A549 (cell line): Measurements from ENCODE around the gene SPDL1. TPM values are rescaled to one million over a fixed set of nuclear protein-coding genes. Genes with fewer than 3 reads are reported as not detected.

Source experiments
- ATAC-seq, 2 experiments: fragments of 200-7000 bp in 1 of 2; fragments of >200 bp in 1 of 2; cut with Nextera tagmentation in 1 of 2; cut with Tn5 transposase in 1 of 2; 3 replicates each; pipeline versions ENCODE4 v1.8.0 to v1.9.1; 2018 to 2020; ENCODE audit warnings: mild to moderate bottlenecking in 1 of 2, moderate library complexity in 1 of 2
- CTCF ChIA-PET: fragments of 300-600 bp; sonication (Branson Sonifier 250); formaldehyde crosslinking; extraction: SDS; loops from one replicate; lab custom pipeline; 2021; ENCODE audit warnings: antibody characterized with exemption, inconsistent platforms; lab: Yijun Ruan, JAX
- POLR2A ChIA-PET: fragments of 350-600 bp; formaldehyde crosslinking; extraction: SDS; loops from one replicate; lab custom pipeline; 2021; ENCODE audit warnings: antibody characterized with exemption, inconsistent platforms; lab: Yijun Ruan, JAX
- DNase-seq, 2 experiments: peaks; one replicate each; pipeline versions ENCODE4 v3.0.0 to v3.0.0-alpha.2; 2011 to 2016; ENCODE audit warnings: low read depth in 1 of 2, low spot score in 1 of 2
- FAIRE-seq: peaks from 2 replicates; lab custom pipeline; 2011; peaks lifted over from hg19 to GRCh38; lab: Jason Lieb, UNC
- H3K27ac ChIP-seq, 2 experiments: fragments of >200 bp; sonication (Bioruptor Twin); formaldehyde crosslinking; 3 replicates each; pipeline ENCODE4 v1.5.1; 2016 to 2017
- H3K4me1 ChIP-seq: fragments of >200 bp; sonication (Bioruptor Twin); formaldehyde crosslinking; 3 replicates; pipeline ENCODE4 v1.6.1; 2016
- H3K4me2 ChIP-seq: fragments of >200 bp; sonication (Bioruptor Twin); formaldehyde crosslinking; 3 replicates; pipeline ENCODE4 v1.6.1; 2016
- H3K4me3 ChIP-seq: fragments of >200 bp; sonication (Bioruptor Twin); formaldehyde crosslinking; 3 replicates; pipeline ENCODE4 v1.5.1; 2016
- H3K9me3 ChIP-seq: fragments of >200 bp; sonication (Bioruptor Twin); formaldehyde crosslinking; 3 replicates; pipeline ENCODE4 v1.6.1; 2016
- BCL3 ChIP-seq: fragments of >200 bp; sonication (Bioruptor Twin); formaldehyde crosslinking; IDR thresholded peaks from 3 replicates; pipeline ENCODE4 v1.6.1; 2016
- CEBPB ChIP-seq, 2 experiments: fragments of >200 bp in 1 of 2; sonication (Bioruptor Twin) in 1 of 2; formaldehyde crosslinking in 1 of 2; IDR thresholded peaks; 2 replicates each; pipeline ENCODE4 v1.6.1; 2012 to 2016
- CHD4 ChIP-seq: fragments of 200-600 bp; sonication (generic); IDR thresholded peaks from 2 replicates; pipeline ENCODE4 v1.6.1; 2016; ENCODE audit warnings: antibody characterized with exemption, mild to moderate bottlenecking, borderline replicate concordance
- FOSL2 ChIP-seq, 2 experiments: fragments of 450-650 bp in 1 of 2; fragments of >200 bp in 1 of 2; sonication (Bioruptor Twin) in 1 of 2; formaldehyde crosslinking; IDR thresholded peaks; 2 replicates each; pipeline versions ENCODE4 v1.5.0 to v1.6.1; 2016 to 2020; ENCODE audit warnings: mild to moderate bottlenecking in 1 of 2, moderate library complexity in 1 of 2
- JUNB ChIP-seq: fragments of >200 bp; sonication (Bioruptor Twin); formaldehyde crosslinking; IDR thresholded peaks from 2 replicates; pipeline ENCODE4 v1.6.1; 2016
- KDM5A ChIP-seq: fragments of 200-600 bp; sonication (generic); IDR thresholded peaks from 2 replicates; pipeline ENCODE4 v1.6.1; 2016; ENCODE audit warnings: antibody characterized with exemption, mild to moderate bottlenecking
- MAFK ChIP-seq: fragments of 450-650 bp; IDR thresholded peaks from 2 replicates; pipeline ENCODE4 v1.6.1; 2014; ENCODE audit not compliant: partially characterized antibody
- MAZ ChIP-seq: fragments of 150-350 bp; IDR thresholded peaks from 2 replicates; pipeline ENCODE4 v1.6.1; 2014; ENCODE audit warnings: antibody characterized with exemption, low read depth, low read length, borderline replicate concordance
- NR3C1 ChIP-seq: fragments of >200 bp; sonication (Bioruptor Twin); formaldehyde crosslinking; IDR thresholded peaks from 3 replicates; pipeline ENCODE4 v1.6.1; 2017
- RCOR1 ChIP-seq: fragments of 150-350 bp; IDR thresholded peaks from 2 replicates; pipeline ENCODE4 v1.6.1; 2014; ENCODE audit warnings: antibody characterized with exemption, low read length, low read depth
- RFX5 ChIP-seq: fragments of 450-650 bp; IDR thresholded peaks from 2 replicates; pipeline ENCODE4 v1.7.1; 2014; ENCODE audit warnings: antibody characterized with exemption, mild to moderate bottlenecking, moderate library complexity
- RNF2 ChIP-seq: fragments of 200-600 bp; sonication (generic); IDR thresholded peaks from 2 replicates; pipeline ENCODE4 v1.6.1; 2016; ENCODE audit warnings: low read depth, mild to moderate bottlenecking, antibody characterized with exemption, moderate library complexity, borderline replicate concordance
- ZFP36 ChIP-seq: fragments of 450-650 bp; IDR thresholded peaks from 2 replicates; pipeline ENCODE4 v1.6.1; 2014; ENCODE audit warnings: borderline replicate concordance; ENCODE audit not compliant: partially characterized antibody
- ZSCAN20 ChIP-seq: fragments of 250-450 bp; sonication (Bioruptor Pico); IDR thresholded peaks from 2 replicates; pipeline ENCODE4 v1.8.0; 2022; ENCODE audit warnings: mild to moderate bottlenecking, moderate library complexity
- WGBS: methylation state at CpG from one replicate; pipeline ENCODE4 v1.1.6; 2017; ENCODE audit errors: missing lambda C conversion rate; 5-methylcytosine and 5-hydroxymethylcytosine counted together
- polyA plus RNA-seq, 4 experiments: library from polyadenylated mRNA; depleted of rRNA in 3 of 4; stranded (reverse); fragments of >200 nt; fragmentation: RNase III in 1 of 4; extraction: RNeasy Plus Mini Kit Qiagen cat#74134 plus additional on column Dnase treatment in 1 of 4; gene quantifications; 2 replicates in 3 of 4; 3 replicates in 1 of 4; pipeline ENCODE4 v1.2.3, GENCODE V29; 2011 to 2017
- TF ChIP-seq, protein P1 (sequence below): fragments of >200 bp; sonication (Bioruptor Twin); formaldehyde crosslinking; IDR thresholded peaks from 2 replicates; pipeline ENCODE4 v1.6.1; 2016
- TF ChIP-seq, protein P2 (sequence below): fragments of 150-350 bp; IDR thresholded peaks from 2 replicates; pipeline ENCODE4 v1.6.1; 2014; ENCODE audit warnings: low read depth, mild to moderate bottlenecking, low read length

The SPDL1 gene
- polyA plus RNA-seq, 2 of the 4 experiments (the other 2 are of a cell fraction), result 100 to 103 TPM

DNA sequence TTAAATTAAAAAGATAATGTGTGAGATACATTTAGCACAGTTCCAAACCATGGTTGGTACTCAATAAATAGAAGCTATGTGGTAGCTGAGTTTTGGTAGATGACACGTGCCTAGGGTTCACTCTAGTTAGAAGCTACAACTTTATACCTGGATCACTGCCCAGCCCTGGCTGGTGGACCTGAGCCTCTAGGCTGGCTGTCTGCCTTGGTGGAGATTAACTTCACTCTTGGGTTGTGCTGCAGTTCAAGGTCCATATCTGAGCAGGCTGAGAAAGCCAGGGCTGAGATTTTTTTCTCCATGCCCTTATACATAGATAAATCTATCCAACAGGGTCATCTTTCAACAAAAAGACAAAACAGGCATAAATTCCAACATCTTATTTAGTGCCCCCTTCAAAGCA lies 44.6 kb upstream of the SPDL1 start:
- WGBS, result 31% methylated on average over 1 of the region's 1 CpG
- FAIRE-seq, result no peak
- ChIA-PET POLR2A (no interaction called here), CTCF (interaction anchor here (0.9 to 1.9 kb wide), 3 partner anchors 9 to 42 kb away, joined by 3 to 8 read pairs (median 3); no protein-coding TSS in a partner anchor)
- ATAC-seq, result peak in 1 of 2 experiments; percentile 38; a peak in 1 of 6 replicates
- no peak for DNase-seq
- Histone ChIP-seq H3K9me3 (no peaks in the 10 kb centered on the region), H3K4me1 (0 out of 3 replicates have a peak, but pooled peaks cover 7% of the 10 kb centered on the region), H3K27ac (no peak overlapping the region), H3K4me2 (no peak overlapping the region), H3K4me3 (no peak overlapping the region)
- TF ChIP-seq, protein P1, sequence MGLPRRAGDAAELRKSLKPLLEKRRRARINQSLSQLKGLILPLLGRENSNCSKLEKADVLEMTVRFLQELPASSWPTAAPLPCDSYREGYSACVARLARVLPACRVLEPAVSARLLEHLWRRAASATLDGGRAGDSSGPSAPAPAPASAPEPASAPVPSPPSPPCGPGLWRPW, result no peak
- TF ChIP-seq, protein P2, sequence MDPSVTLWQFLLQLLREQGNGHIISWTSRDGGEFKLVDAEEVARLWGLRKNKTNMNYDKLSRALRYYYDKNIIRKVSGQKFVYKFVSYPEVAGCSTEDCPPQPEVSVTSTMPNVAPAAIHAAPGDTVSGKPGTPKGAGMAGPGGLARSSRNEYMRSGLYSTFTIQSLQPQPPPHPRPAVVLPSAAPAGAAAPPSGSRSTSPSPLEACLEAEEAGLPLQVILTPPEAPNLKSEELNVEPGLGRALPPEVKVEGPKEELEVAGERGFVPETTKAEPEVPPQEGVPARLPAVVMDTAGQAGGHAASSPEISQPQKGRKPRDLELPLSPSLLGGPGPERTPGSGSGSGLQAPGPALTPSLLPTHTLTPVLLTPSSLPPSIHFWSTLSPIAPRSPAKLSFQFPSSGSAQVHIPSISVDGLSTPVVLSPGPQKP, result no peak
- TF ChIP-seq RNF2 (no peak), ZSCAN20 (CRISPR knock-in tag) (no peak), BCL3 (no peak), FOSL2 (IDR thresholded peaks at IDR 0.05) (no peak), FOSL2 (CRISPR knock-in tag; IDR thresholded peaks at IDR 0.05) (no peak), CEBPB (IDR thresholded peaks at IDR 0.05) (no peak), ZFP36 (no peak), MAFK (no peak), MAZ (no peak), RFX5 (no peak)

DNA sequence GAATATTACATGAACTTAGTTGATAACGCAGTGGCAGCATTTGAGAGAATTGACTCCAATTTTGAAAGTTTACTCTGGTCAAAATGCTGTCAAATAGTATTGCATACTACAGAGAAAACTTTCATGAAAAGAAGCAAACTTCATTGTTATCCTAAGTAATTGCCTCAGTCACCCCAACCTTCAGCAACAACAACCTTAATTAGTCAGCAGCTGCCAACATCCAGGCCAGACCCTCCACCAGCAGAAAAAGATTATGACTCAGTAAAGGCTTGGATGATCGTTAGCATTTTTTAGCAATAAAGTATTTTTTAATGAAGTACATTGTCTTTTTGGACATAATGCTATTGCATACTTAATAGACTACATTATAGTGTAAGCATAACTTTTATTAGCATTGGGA lies 40.8 kb upstream of the SPDL1 start:
- no peak for DNase-seq
- Histone ChIP-seq H3K4me1 (peaks cover 27% of the 10 kb centered on the region), H3K4me2 (no peak overlapping the region), H3K4me3 (no peak overlapping the region), H3K9me3 (no peaks in the 10 kb centered on the region), H3K27ac (no peak overlapping the region)
- POLR2A ChIA-PET, result no interaction called here
- CTCF ChIA-PET, result interaction anchor here (1.6 kb wide), 1 partner anchor 241 kb away, joined by 7 read pairs; no protein-coding TSS in a partner anchor
- TF ChIP-seq KDM5A, result no peak
- no peak for TF ChIP-seq RCOR1
- no peak for TF ChIP-seq NR3C1
- ATAC-seq, result no peak
- FAIRE-seq, result no peak
- WGBS, result 85% methylated on average over 2 of the region's 2 CpGs

GRCh38 chr5:169544264-169544950 lies 39.2 kb upstream of the SPDL1 start:
- H3K9me3 ChIP-seq, result no peaks in the 10 kb centered on the region
- H3K4me1 ChIP-seq, result peaks cover 24% of the 10 kb centered on the region
- TF ChIP-seq CHD4 (no peak), JUNB (no peak)
- FAIRE-seq (no peak), ATAC-seq (no peak), DNase-seq (no peak)
- CTCF ChIA-PET, result interaction anchor here (0.9 to 1.6 kb wide), 4 partner anchors 242 to 597 kb away, joined by 3 to 7 read pairs (median 4); no protein-coding TSS in a partner anchor
- no peak overlapping the region for H3K4me3 ChIP-seq
- POLR2A ChIA-PET, result no interaction called here
- WGBS, result 84% methylated on average over 2 of the region's 2 CpGs
- H3K27ac ChIP-seq, result no peak overlapping the region
- no peak overlapping the region for H3K4me2 ChIP-seq
